ENCODE results near the gene SGSM1. TPM values are rescaled to one million over a fixed set of nuclear protein-coding genes. Genes with fewer than 3 reads are reported as not detected.

SGSM1 gene
- total RNA-seq, 1 experiment from 2014 or later, result 4.1 TPM

- TF ChIP-seq ERG (CRISPR knock-in tag; IDR thresholded peaks at IDR 0.05) (no peak), SP1 (CRISPR knock-in tag; conservative IDR thresholded peaks at IDR 0.05) (peak; percentile 78), TP53 (CRISPR knock-in tag; IDR thresholded peaks at IDR 0.05) (peak; percentile 42; the same call in 1 of the 2 replicates), NR3C1 (CRISPR knock-in tag; conservative IDR thresholded peaks at IDR 0.05; ENCODE audit: low read depth) (0 out of 2 replicates have a peak, but pooled peaks have one; percentile 79), ZNF423 (CRISPR knock-in tag; IDR thresholded peaks at IDR 0.05) (no peak), HMGA2 (CRISPR knock-in tag; IDR thresholded peaks at IDR 0.05) (no peak)
- TF ChIP-seq, protein P1, sequence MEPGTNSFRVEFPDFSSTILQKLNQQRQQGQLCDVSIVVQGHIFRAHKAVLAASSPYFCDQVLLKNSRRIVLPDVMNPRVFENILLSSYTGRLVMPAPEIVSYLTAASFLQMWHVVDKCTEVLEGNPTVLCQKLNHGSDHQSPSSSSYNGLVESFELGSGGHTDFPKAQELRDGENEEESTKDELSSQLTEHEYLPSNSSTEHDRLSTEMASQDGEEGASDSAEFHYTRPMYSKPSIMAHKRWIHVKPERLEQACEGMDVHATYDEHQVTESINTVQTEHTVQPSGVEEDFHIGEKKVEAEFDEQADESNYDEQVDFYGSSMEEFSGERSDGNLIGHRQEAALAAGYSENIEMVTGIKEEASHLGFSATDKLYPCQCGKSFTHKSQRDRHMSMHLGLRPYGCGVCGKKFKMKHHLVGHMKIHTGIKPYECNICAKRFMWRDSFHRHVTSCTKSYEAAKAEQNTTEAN (CRISPR knock-in tag; IDR thresholded peaks at IDR 0.05), result 0 out of 2 replicates have a peak, but pooled peaks have one; percentile 62
- TF ChIP-seq, protein P2, sequence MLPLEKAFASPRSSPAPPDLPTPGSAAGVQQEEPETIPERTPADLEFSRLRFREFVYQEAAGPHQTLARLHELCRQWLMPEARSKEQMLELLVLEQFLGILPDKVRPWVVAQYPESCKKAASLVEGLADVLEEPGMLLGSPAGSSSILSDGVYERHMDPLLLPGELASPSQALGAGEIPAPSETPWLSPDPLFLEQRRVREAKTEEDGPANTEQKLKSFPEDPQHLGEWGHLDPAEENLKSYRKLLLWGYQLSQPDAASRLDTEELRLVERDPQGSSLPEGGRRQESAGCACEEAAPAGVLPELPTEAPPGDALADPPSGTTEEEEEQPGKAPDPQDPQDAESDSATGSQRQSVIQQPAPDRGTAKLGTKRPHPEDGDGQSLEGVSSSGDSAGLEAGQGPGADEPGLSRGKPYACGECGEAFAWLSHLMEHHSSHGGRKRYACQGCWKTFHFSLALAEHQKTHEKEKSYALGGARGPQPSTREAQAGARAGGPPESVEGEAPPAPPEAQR (CRISPR knock-in tag; IDR thresholded peaks at IDR 0.05), result 0 out of 2 replicates have a peak, but pooled peaks have one; percentile 60
Measured at GRCh38 chr22:24805790-24806662, at the start of gene SGSM1 (continued).

DNA sequence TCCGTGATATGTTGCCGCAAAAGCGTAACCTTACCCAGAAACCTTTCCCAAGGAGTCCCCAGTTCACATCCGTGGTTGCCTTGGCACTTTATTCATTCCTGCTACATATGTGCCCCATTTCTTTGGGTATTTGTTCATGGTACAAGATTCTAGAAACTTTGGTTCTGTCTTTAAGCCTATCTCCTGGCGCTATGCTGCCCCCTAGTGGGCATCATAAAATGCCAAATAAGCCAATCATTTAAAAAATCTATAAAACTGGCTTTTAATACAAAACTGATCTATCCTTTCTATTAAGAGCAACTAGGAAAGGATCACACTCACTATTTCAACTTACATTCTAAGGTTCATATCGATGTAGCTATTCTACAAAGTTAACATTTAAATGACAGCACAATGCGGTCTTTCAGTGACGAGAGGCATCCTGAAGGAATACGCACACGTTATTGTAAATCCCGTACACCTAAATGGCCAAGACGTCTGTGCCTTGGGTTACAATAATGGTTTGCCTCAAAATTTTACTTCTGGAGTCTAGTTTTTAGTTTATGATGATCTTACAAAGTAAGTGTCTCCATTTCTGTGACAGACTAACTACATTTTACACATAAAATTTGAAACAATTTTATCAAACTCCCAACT, 47.7 kb upstream of the SGSM1 start:
- H3K4me1 Mint-ChIP-seq, result peaks cover 4% of the 10 kb centered on the region
- no peak overlapping the region for H3K27ac Mint-ChIP-seq
- no peaks in the 10 kb centered on the region for H3K27me3 Mint-ChIP-seq (ENCODE audit: low read depth)
- H3K36me3 Mint-ChIP-seq, result no peaks in the 10 kb centered on the region
- no peaks in the 10 kb centered on the region for H3K9me3 Mint-ChIP-seq
- ATAC-seq (no peak; the same call in 1 of the 2 replicates), DNase-seq (ENCODE audit: low spot score) (peak; percentile 54)
- ChIA-PET POLR2A (no interaction called here), CTCF (interaction anchor here (1.0 to 2.1 kb wide), 7 partner anchors 11 to 129 kb away, joined by 3 to 14 read pairs (median 5); no protein-coding TSS in a partner anchor)
- H3K4me3 Mint-ChIP-seq, result no peak overlapping the region
- TF ChIP-seq ETV6 (CRISPR knock-in tag; IDR thresholded peaks at IDR 0.05), result no peak
- TF ChIP-seq, protein P3, sequence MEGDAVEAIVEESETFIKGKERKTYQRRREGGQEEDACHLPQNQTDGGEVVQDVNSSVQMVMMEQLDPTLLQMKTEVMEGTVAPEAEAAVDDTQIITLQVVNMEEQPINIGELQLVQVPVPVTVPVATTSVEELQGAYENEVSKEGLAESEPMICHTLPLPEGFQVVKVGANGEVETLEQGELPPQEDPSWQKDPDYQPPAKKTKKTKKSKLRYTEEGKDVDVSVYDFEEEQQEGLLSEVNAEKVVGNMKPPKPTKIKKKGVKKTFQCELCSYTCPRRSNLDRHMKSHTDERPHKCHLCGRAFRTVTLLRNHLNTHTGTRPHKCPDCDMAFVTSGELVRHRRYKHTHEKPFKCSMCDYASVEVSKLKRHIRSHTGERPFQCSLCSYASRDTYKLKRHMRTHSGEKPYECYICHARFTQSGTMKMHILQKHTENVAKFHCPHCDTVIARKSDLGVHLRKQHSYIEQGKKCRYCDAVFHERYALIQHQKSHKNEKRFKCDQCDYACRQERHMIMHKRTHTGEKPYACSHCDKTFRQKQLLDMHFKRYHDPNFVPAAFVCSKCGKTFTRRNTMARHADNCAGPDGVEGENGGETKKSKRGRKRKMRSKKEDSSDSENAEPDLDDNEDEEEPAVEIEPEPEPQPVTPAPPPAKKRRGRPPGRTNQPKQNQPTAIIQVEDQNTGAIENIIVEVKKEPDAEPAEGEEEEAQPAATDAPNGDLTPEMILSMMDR (IDR thresholded peaks at IDR 0.05), result peak; percentile 85
- no peak for TF ChIP-seq ATF1 (CRISPR knock-in tag; IDR thresholded peaks at IDR 0.05)
- no peak for TF ChIP-seq NR2C2 (CRISPR knock-in tag; IDR thresholded peaks at IDR 0.05)

DNA sequence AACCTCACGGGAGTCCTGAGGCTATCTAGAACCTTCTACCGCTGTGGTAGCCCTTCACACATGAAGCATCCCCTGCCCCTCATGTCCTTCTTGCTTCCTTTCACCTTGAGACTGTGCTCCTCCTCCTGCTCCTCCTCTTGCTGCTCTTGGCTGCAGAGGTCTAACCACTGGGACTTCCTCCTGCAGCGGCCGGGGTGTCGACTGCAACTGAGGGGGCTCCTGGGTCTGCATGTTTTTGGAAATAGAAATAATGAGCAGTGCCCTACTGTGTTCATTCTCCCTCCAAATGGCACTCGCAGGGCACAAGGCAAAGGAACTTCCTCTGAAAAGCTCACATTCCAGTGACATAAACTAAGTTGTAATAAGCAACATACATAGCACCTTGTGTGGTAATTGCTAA, 46.2 kb upstream of the SGSM1 start:
- Mint-ChIP-seq H3K27ac (no peak overlapping the region), H3K4me3 (no peak overlapping the region), H3K4me1 (peaks cover 16% of the 10 kb centered on the region), H3K36me3 (no peaks in the 10 kb centered on the region), H3K9me3 (no peaks in the 10 kb centered on the region), H3K27me3 (ENCODE audit: low read depth) (no peaks in the 10 kb centered on the region)
- ATAC-seq (no peak), DNase-seq (ENCODE audit: low spot score) (no peak)
- TF ChIP-seq GABPB1 (CRISPR knock-in tag; IDR thresholded peaks at IDR 0.05) (no peak), GTF2I (CRISPR knock-in tag; conservative IDR thresholded peaks at IDR 0.05) (no peak), TCF7 (CRISPR knock-in tag; IDR thresholded peaks at IDR 0.05; ENCODE audit: low read depth) (no peak), SMAD4 (CRISPR knock-in tag; IDR thresholded peaks at IDR 0.05) (no peak)
- ChIA-PET POLR2A (interaction anchor here (0.6 kb wide), 1 partner anchor 146 kb away, joined by 4 read pairs; no protein-coding TSS in a partner anchor), CTCF (interaction anchor here (2.2 kb wide), 1 partner anchor 13 kb away, joined by 9 read pairs; no protein-coding TSS in a partner anchor)
